ENCODE results near the gene STMN3.

GRCh38 chr20:63661959-63662812 is 9.0 kb upstream of the STMN3 start:
- no peak for TF ChIP-seq CTCF (IDR thresholded peaks at IDR 0.05)
- no peak for TF ChIP-seq POLR2A (IDR thresholded peaks at IDR 0.05)
- TF ChIP-seq EP300 (IDR thresholded peaks at IDR 0.05) = no peak
